ENCODE data around the gene SPARCL1. TPM values are rescaled to one million over a fixed set of nuclear protein-coding genes. Genes with fewer than 3 reads are reported as not detected.

SPARCL1 gene
- polyA plus RNA-seq, 1 of the 3 experiments (the other 2 are of a cell fraction), result not detected

DNA sequence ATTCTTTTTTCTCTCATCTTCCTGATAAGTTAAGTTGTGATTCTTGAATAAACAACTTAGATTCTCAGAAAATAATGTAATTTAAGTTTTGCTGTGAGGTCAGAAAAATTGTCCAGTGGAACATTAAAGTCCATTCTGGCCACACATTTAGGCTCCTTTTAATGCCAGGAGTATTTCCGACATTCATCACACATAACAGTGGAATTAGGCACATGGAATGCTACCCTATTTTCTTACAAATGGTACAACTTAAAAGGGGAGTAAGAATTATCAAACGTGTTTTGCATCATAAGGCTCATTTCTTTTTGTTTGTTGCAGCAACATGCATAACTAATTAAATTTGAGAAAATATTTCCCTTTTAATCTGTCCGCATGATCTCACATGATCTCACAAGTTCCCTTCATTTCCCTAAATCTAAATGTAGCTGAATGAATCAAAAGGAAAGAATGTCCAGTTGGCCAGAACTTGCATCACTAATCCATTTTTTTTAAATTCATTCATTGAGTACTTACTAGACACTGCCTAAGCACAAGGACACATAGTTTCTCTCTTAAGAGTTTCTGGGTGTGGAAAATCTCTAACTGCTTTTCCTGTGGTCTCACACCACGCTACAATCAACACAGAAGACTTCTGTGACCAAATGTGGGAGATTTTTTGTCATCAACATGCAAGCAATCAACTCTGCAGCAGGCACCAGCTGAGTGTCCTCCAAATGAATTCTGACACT, 22.0 kb downstream of the SPARCL1 start:
- Histone ChIP-seq H3K4me1 (ENCODE audit: control insufficient read depth in 1 of 2, insufficient read depth in 2 of 2, low read depth in 1 of 2, low read length in 1 of 2) (peaks cover 6 to 13% of the 10 kb centered on the region in 2 experiments; a peak in 3 of 4 replicates), H3K9ac (no peak overlapping the region), H3K79me2 (ENCODE audit: insufficient read depth) (no peaks in the 10 kb centered on the region), H4K20me1 (ENCODE audit: insufficient read depth) (no peaks in the 10 kb centered on the region), H3K27ac (ENCODE audit: low read depth in 2 of 2, low read length in 1 of 2) (peak overlapping the region; percentile 24 to 76; a peak in 3 of 4 replicates), H2AFZ (ENCODE audit: low read depth) (peak overlapping the region; percentile 5; the same call in 1 of the 2 replicates), H3F3A (replicated peaks; ENCODE audit: insufficient read depth) (no peaks in the 10 kb centered on the region), H3K4me3 (ENCODE audit: low read depth in 2 of 2, low read length in 1 of 2) (no peak overlapping the region), H3K4me2 (peak overlapping the region; percentile 5; the same call in 1 of the 2 replicates), H3K9me3 (no peaks in the 10 kb centered on the region), H3K27me3 (ENCODE audit: insufficient read depth) (no peaks in the 10 kb centered on the region), H3K9me2 (no peaks in the 10 kb centered on the region), H3K36me3 (replicated peaks in 1 of 2; ENCODE audit: control insufficient read depth in 1 of 2, insufficient read depth in 2 of 2, low read length in 1 of 2) (no peaks in the 10 kb centered on the region)
- ChIA-PET POLR2A (no interaction called here), CTCF (interaction anchor here (0.9 kb wide), 1 partner anchor 20 kb away, joined by 3 read pairs; no protein-coding TSS in a partner anchor)
- TF ChIP-seq, protein P1, sequence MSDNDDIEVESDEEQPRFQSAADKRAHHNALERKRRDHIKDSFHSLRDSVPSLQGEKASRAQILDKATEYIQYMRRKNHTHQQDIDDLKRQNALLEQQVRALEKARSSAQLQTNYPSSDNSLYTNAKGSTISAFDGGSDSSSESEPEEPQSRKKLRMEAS (IDR thresholded peaks at IDR 0.05; ENCODE audit: low read depth), result no peak
- TF ChIP-seq YY1 (IDR thresholded peaks at IDR 0.05; ENCODE audit: low read depth) (no peak), POLR2AphosphoS5 (IDR thresholded peaks at IDR 0.05; ENCODE audit: low read depth, low read length) (no peak), FOSL2 (IDR thresholded peaks at IDR 0.05; ENCODE audit: borderline replicate concordance, low read depth) (no peak), TCF12 (IDR thresholded peaks at IDR 0.05) (no peak; the same call in 1 of the 2 replicates), MXI1 (IDR thresholded peaks at IDR 0.05; ENCODE audit: low read depth, low read length) (no peak), RFX5 (IDR thresholded peaks at IDR 0.05; ENCODE audit: low read length) (no peak), NFIC (IDR thresholded peaks at IDR 0.05; ENCODE audit: borderline replicate concordance) (peak; percentile 21; the same call in 1 of the 2 replicates), TEAD4 (IDR thresholded peaks at IDR 0.05; ENCODE audit: borderline replicate concordance, insufficient read depth) (0 out of 2 replicates have a peak, but pooled peaks have one; percentile 45), EP300 (IDR thresholded peaks at IDR 0.05; ENCODE audit: borderline replicate concordance in 1 of 2, low read depth in 1 of 2, low read length in 1 of 2) (no peak), TAF1 (IDR thresholded peaks at IDR 0.05; ENCODE audit: borderline replicate concordance, low read depth, low read length) (no peak), RXRA (IDR thresholded peaks at IDR 0.05; ENCODE audit: borderline replicate concordance, low read depth) (no peak), MEF2A (IDR thresholded peaks at IDR 0.05; ENCODE audit: borderline replicate concordance, low read depth) (peak; percentile 86; the same call in 1 of the 2 replicates), ELF1 (IDR thresholded peaks at IDR 0.05) (no peak), JUND (IDR thresholded peaks at IDR 0.05) (peak; percentile 50)
- TF ChIP-seq, protein P2, sequence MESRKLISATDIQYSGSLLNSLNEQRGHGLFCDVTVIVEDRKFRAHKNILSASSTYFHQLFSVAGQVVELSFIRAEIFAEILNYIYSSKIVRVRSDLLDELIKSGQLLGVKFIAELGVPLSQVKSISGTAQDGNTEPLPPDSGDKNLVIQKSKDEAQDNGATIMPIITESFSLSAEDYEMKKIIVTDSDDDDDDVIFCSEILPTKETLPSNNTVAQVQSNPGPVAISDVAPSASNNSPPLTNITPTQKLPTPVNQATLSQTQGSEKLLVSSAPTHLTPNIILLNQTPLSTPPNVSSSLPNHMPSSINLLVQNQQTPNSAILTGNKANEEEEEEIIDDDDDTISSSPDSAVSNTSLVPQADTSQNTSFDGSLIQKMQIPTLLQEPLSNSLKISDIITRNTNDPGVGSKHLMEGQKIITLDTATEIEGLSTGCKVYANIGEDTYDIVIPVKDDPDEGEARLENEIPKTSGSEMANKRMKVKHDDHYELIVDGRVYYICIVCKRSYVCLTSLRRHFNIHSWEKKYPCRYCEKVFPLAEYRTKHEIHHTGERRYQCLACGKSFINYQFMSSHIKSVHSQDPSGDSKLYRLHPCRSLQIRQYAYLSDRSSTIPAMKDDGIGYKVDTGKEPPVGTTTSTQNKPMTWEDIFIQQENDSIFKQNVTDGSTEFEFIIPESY (IDR thresholded peaks at IDR 0.05; ENCODE audit: borderline replicate concordance, low read depth), result no peak
- TF ChIP-seq, protein P3, sequence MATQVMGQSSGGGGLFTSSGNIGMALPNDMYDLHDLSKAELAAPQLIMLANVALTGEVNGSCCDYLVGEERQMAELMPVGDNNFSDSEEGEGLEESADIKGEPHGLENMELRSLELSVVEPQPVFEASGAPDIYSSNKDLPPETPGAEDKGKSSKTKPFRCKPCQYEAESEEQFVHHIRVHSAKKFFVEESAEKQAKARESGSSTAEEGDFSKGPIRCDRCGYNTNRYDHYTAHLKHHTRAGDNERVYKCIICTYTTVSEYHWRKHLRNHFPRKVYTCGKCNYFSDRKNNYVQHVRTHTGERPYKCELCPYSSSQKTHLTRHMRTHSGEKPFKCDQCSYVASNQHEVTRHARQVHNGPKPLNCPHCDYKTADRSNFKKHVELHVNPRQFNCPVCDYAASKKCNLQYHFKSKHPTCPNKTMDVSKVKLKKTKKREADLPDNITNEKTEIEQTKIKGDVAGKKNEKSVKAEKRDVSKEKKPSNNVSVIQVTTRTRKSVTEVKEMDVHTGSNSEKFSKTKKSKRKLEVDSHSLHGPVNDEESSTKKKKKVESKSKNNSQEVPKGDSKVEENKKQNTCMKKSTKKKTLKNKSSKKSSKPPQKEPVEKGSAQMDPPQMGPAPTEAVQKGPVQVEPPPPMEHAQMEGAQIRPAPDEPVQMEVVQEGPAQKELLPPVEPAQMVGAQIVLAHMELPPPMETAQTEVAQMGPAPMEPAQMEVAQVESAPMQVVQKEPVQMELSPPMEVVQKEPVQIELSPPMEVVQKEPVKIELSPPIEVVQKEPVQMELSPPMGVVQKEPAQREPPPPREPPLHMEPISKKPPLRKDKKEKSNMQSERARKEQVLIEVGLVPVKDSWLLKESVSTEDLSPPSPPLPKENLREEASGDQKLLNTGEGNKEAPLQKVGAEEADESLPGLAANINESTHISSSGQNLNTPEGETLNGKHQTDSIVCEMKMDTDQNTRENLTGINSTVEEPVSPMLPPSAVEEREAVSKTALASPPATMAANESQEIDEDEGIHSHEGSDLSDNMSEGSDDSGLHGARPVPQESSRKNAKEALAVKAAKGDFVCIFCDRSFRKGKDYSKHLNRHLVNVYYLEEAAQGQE (IDR thresholded peaks at IDR 0.05; ENCODE audit: low read depth, low read length), result no peak
- TF ChIP-seq, protein P4, sequence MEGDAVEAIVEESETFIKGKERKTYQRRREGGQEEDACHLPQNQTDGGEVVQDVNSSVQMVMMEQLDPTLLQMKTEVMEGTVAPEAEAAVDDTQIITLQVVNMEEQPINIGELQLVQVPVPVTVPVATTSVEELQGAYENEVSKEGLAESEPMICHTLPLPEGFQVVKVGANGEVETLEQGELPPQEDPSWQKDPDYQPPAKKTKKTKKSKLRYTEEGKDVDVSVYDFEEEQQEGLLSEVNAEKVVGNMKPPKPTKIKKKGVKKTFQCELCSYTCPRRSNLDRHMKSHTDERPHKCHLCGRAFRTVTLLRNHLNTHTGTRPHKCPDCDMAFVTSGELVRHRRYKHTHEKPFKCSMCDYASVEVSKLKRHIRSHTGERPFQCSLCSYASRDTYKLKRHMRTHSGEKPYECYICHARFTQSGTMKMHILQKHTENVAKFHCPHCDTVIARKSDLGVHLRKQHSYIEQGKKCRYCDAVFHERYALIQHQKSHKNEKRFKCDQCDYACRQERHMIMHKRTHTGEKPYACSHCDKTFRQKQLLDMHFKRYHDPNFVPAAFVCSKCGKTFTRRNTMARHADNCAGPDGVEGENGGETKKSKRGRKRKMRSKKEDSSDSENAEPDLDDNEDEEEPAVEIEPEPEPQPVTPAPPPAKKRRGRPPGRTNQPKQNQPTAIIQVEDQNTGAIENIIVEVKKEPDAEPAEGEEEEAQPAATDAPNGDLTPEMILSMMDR (IDR thresholded peaks at IDR 0.05), result no peak
- TF ChIP-seq, protein P5, sequence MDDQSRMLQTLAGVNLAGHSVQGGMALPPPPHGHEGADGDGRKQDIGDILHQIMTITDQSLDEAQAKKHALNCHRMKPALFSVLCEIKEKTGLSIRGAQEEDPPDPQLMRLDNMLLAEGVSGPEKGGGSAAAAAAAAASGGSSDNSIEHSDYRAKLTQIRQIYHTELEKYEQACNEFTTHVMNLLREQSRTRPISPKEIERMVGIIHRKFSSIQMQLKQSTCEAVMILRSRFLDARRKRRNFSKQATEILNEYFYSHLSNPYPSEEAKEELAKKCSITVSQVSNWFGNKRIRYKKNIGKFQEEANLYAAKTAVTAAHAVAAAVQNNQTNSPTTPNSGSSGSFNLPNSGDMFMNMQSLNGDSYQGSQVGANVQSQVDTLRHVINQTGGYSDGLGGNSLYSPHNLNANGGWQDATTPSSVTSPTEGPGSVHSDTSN (IDR thresholded peaks at IDR 0.05), result no peak
- DNase-seq, result no peak
- whole genome bisulfite sequencing (ENCODE audit: low lambda C conversion rate), result 37% methylated on average over 4 of the region's 4 CpGs
